Measurements from ENCODE around the gene SND1.

The SND1 gene

GRCh38 chr7:128032605-128033235 is 380.7 kb downstream of the SND1 start:
- peak; percentile 47 for DNase-seq

DNA sequence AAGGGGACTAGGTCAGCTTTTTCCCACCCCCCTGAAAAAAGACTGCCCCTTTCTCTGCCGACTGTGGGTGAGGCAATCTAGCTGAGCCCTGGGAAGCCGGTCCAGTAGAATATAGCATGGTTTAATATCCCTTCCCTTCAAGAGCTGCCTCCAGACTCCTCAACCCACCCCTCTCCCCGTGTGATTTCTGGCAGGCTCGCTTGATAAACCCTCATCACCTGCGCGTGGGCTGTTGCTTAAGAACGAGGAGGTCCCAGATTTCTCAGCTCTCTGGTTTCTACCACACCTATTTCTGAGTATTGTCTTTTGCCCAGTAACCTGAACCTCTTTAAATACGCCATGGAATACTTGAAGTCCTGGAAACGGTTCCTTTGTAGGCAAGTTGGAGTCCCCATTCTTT is 381.3 kb downstream of the SND1 start:
- DNase-seq: no peak

DNA sequence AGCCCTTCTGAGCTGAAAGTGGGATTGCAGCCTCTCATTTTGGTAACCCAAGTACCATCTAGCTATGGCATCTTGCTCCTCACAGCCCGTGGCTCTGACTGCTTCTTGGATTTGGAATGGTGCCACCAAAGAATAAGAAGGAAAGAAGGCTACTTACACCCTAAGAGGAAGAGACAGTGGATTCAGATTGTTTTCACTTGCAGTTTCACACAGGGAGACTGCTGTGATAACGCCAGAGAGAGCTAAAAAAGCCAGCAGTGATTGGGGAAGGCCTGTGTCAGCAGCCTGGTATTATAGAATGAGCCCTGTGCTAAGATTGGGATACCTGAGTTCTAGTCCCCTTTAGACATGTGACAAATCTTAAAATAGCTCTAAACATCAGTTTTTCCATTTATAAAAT is 382.8 kb downstream of the SND1 start:
- DNase-seq: no peak

DNA sequence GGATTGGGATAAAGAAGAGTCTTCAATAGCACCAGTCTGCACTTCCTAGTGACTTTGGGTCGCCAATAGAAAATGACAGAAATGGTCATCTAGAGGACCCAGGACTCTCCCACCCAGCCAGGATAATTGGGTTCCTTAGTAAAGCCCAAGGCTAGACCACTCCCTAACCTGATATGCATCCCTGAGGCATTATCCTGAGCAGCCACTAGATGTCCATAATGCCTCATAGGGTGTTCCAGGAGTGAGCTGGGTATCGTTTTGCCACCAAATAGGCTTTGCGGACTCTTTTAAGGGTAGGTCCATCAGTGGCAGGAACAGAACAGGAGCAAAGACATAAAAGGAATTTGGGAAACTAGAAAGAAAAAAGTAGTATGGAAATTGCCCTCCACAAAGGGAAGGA is 383.7 kb downstream of the SND1 start:
- DNase-seq: no peak

- DNase-seq: no peak
Observed at GRCh38 chr7:128036226-128036940, 384.4 kb downstream of the SND1 start.

GRCh38 chr7:128037081-128037480 is 385.1 kb downstream of the SND1 start:
- no peak for DNase-seq

- no peak for DNase-seq
Observed at GRCh38 chr7:128037880-128038619, 386.1 kb downstream of the SND1 start.

GRCh38 chr7:128039544-128039953 is 387.6 kb downstream of the SND1 start:
- no peak for DNase-seq

DNA sequence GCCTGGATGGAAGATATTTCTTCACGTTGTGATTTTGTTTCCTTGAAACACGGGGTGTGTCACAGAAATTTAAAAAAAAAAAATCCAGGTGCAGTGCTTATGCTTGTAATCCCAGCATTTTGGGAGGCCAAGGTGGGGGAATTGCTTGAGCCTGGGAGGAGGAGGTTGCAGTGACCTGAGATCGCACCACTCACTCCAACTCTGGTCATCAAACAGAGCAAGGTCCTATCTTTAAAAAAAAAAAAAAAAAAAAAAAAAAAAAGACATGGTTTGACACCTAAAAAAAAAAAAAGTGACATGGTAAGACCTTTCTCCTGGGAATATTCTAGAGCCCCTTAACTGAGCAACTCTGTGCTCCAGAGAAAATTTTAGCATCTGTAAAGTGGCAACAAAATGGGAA is 388.2 kb downstream of the SND1 start:
- no peak for DNase-seq

GRCh38 chr7:128041203-128041602 is 389.2 kb downstream of the SND1 start:
- no peak for DNase-seq

GRCh38 chr7:128042012-128042411 is 390.0 kb downstream of the SND1 start:
- DNase-seq: no peak

DNA sequence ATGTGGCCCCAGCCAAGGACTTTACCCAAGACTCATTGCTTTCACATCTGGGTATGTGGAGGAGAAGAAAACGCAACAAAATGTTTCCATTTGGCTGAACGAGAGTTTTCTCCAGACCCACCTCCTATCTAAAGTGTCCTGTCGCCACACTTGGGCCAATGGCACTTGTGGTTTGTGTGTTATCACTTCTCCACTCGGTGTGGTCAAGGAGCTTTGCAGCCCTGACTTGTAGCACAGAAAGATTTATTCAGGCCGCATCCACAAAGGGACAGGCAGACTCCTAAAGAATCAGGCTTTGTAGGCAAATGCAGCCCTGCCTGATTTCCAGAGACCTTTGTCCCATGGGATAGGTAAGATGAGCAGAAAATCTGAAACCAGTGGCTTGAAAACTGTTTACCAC is 392.1 kb downstream of the SND1 start:
- no peak for DNase-seq

GRCh38 chr7:128045158-128045557 is 393.2 kb downstream of the SND1 start:
- no peak for DNase-seq

DNA sequence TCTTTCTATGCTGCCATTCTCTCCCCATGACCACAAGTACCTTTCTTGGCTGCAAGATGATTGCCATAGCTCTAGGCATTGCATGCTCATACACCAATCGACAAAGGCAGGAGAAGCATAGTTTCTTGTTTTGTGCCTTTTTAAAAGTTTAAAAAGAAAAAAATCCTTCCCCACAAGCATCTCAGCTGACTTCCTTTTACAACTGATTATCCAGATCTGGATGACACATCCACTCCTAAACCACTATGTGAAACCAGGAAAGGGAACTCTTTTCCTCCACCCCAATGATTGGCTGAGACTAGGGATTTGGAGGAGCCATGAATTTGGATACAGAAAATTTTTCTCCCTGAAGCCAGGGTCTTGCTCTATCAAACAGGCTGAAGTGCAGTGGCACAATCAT is 393.8 kb downstream of the SND1 start:
- no peak for DNase-seq

DNA sequence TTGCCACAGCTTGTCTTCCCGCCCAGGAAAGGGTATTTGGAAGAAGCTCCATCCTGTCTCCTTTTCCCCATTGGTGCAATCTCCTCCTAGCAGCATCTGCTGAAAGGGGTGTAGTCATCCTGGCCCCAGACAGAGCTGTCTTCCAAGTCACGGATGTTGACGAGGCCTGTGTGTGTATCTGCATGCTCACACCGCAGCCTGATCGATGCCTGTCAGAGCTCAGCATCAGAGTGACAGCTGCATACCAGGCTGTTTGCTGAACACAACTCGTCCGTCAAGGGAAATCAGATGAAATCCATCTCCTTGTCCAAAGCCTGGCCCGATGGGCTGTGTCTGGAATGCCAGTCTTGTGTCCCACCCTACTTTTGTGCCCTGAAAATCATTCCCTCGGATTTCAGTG is 400.4 kb downstream of the SND1 start:
- no peak for DNase-seq

- no peak for DNase-seq
Observed at GRCh38 chr7:128053023-128053422, 401.0 kb downstream of the SND1 start.

DNA sequence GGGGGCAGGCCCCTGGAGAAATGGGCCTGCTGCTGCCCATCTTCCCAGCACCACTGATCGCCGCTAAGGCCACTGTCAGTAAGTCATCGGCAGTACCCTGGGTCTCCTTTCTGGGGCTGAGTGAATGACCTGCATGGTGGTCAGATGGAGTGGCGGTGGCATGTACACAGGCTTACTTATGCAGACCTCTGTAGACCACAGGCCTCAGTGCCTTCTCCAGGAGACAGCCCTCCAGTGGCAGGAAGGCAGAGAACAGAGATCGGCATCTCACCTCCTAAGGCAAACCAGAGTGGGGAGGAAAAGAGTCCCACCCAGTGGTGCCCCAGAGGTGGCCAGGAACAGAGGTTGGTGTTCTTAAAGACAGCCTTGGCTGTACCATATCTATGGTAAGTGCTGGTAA is 402.0 kb downstream of the SND1 start:
- no peak for DNase-seq

GRCh38 chr7:128054511-128054910 is 402.5 kb downstream of the SND1 start:
- no peak for DNase-seq

GRCh38 chr7:128055637-128056036 is 403.6 kb downstream of the SND1 start:
- DNase-seq: no peak

GRCh38 chr7:128056901-128057300 is 404.9 kb downstream of the SND1 start:
- DNase-seq: no peak

- no peak for DNase-seq
Observed at GRCh38 chr7:128057909-128058308, 405.9 kb downstream of the SND1 start.

DNA sequence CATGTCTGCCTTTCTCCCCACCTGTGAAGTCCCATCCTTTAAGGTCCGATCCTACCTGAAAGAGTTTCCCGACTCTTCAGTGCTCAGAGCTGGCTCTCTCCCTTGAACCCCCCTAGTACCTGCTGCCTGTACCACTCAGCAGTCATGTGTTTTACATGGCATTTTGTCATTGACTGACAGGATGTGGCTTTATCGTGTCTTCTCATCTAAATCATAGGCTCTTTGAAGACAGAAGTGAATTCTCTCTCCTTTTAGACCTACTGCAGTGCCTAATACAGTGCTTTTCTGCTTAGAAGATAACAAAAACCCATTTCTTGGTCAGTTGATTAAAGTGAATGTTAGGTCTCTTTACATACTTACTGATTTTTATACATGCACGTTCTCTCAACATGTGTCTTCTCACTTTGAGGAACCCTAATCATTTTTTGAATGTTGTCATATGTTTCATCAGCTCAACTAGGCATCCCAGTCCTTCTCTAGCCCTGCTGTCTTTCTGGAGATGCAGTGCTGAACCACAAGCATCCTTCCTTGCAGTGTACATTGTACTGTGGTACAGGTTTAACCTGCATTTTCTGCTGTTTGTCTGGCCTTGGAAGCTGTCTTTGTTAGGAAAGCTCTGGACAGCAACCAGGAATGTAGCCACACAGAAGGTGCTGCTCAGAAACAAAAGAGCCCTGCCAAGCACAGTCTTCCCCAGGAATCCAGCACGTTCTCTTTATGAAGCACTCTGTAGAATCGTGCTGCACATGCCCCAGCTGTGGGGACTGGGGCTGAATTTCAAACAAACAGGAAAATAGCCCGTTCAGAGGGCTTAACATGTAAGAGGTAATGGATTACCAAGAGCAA is 407.4 kb downstream of the SND1 start:
- no peak for DNase-seq

DNA sequence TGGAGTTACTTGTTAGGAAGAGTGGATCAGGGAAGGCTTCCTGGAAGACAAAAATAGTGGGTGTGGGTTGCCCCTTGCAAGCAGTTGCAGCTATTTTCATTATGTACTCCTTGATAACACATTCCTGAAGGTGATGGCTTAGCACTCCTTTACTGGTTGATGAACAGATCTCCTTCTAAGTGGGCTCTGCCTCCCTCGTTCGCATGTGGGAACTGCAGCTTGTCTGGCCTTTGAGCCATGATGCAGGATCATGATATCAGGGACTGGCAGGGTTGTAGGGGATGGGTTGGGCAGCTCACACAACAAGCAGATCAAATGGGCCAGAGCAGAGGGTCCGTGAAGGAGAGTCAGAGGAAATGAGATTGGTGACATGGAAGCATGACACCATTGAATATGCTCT is 408.0 kb downstream of the SND1 start:
- no peak for DNase-seq

Data from right hindlimb (tissue), 1 donor.